HFF-Myc (cell line): ENCODE results near the gene CDC34.

Experiments
- DNase-seq: peaks from one replicate; pipeline ENCODE4 v3.0.0-alpha.2; 2011; ENCODE audit warnings: low read depth; ENCODE audit errors: extremely low read depth
- H3K4me3 ChIP-seq: replicated peaks from 2 replicates; pipeline ENCODE4 v1.5.1; 2011; ENCODE audit warnings: low read depth, mild to moderate bottlenecking, control low read depth, low read length
- CTCF ChIP-seq: IDR thresholded peaks from 2 replicates; pipeline ENCODE4 v1.5.1; 2012; ENCODE audit warnings: mild to moderate bottlenecking, low read depth, low read length, control low read depth; ENCODE audit errors: missing control alignments

CDC34 gene

GRCh38 chr19:576768-577438, 45.3 kb downstream of the CDC34 start:
- H3K4me3 ChIP-seq: 0 out of 2 replicates have a peak overlapping the region, but pooled peaks have one; percentile 4
- TF ChIP-seq CTCF: no peak

GRCh38 chr19:577439-578392, 46.2 kb downstream of the CDC34 start:
- TF ChIP-seq CTCF: no peak
- H3K4me3 ChIP-seq: no peak overlapping the region
- no peak for DNase-seq

More at GRCh38 chr19:576768-577438, 45.3 kb downstream of the CDC34 start:
- no peak for DNase-seq

GRCh38 chr19:579111-579841, 47.7 kb downstream of the CDC34 start:
- TF ChIP-seq CTCF: no peak
- no peak for DNase-seq

GRCh38 chr19:579842-580155, 48.2 kb downstream of the CDC34 start:
- no peak for DNase-seq
- no peak overlapping the region for H3K4me3 ChIP-seq
- no peak for TF ChIP-seq CTCF

More at GRCh38 chr19:579111-579841, 47.7 kb downstream of the CDC34 start:
- no peak overlapping the region for H3K4me3 ChIP-seq

- DNase-seq: no peak
- no peak for TF ChIP-seq CTCF
- H3K4me3 ChIP-seq: no peak overlapping the region
These were observed 48.8 kb downstream of the CDC34 start for GRCh38 chr19:580274-580835.

- TF ChIP-seq CTCF: no peak
- no peak for DNase-seq
- H3K4me3 ChIP-seq: no peak overlapping the region
These were observed 50.0 kb downstream of the CDC34 start for GRCh38 chr19:581399-582111.
